ENCODE measurements around the gene STK33.

DNA sequence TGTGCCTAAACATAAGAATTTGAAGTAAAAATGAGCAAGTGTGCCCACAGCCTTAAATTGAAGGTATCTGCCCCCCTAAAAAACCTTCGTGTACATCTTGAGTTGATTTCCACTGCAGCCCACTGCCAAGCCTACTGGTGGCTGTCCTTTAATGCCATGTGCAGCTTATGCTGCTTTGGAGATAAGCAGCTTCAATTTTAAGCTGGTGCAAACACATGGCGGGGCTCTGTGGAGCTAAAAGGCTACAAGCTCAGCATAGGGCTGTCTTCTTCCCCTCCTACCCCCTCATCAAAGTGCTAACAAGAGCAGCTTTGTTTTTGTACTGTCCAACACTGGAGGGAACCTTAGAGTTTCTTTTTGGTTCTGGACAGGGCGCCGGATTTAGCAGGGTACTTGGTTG, 201.9 kb downstream of the STK33 start:
- TF ChIP-seq, protein P1, sequence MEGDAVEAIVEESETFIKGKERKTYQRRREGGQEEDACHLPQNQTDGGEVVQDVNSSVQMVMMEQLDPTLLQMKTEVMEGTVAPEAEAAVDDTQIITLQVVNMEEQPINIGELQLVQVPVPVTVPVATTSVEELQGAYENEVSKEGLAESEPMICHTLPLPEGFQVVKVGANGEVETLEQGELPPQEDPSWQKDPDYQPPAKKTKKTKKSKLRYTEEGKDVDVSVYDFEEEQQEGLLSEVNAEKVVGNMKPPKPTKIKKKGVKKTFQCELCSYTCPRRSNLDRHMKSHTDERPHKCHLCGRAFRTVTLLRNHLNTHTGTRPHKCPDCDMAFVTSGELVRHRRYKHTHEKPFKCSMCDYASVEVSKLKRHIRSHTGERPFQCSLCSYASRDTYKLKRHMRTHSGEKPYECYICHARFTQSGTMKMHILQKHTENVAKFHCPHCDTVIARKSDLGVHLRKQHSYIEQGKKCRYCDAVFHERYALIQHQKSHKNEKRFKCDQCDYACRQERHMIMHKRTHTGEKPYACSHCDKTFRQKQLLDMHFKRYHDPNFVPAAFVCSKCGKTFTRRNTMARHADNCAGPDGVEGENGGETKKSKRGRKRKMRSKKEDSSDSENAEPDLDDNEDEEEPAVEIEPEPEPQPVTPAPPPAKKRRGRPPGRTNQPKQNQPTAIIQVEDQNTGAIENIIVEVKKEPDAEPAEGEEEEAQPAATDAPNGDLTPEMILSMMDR (IDR thresholded peaks at IDR 0.05), result no peak
- no peak for TF ChIP-seq POLR2A (IDR thresholded peaks at IDR 0.05)

All from esophagus squamous epithelium (tissue), 4 donors.